ENCODE results near the gene NT5DC1.

DNA sequence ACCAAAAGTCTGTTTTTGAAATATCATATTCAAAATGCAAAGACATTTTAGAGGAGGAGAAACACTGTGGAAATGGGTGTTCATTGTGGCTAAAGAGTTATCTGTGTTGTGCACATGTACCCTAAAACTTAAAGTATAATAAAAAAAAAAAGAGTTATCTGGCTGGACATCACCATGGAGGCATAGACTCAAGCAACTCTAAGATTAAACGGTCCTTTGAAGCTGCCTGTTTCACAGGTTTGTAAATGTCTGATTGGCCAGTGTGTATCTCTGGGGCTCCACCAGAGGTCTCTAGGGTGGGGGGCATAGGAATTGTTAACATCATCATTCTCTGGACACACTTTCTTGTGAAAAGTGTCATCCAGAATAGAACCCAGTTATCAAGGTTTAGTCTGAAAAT, 114.0 kb downstream of the NT5DC1 start:
- TF ChIP-seq, protein P1, sequence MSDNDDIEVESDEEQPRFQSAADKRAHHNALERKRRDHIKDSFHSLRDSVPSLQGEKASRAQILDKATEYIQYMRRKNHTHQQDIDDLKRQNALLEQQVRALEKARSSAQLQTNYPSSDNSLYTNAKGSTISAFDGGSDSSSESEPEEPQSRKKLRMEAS (IDR thresholded peaks at IDR 0.05), result no peak
- TF ChIP-seq POLR2AphosphoS5 (IDR thresholded peaks at IDR 0.05; ENCODE audit: low read depth, low read length), result no peak
- TF ChIP-seq, protein P2, sequence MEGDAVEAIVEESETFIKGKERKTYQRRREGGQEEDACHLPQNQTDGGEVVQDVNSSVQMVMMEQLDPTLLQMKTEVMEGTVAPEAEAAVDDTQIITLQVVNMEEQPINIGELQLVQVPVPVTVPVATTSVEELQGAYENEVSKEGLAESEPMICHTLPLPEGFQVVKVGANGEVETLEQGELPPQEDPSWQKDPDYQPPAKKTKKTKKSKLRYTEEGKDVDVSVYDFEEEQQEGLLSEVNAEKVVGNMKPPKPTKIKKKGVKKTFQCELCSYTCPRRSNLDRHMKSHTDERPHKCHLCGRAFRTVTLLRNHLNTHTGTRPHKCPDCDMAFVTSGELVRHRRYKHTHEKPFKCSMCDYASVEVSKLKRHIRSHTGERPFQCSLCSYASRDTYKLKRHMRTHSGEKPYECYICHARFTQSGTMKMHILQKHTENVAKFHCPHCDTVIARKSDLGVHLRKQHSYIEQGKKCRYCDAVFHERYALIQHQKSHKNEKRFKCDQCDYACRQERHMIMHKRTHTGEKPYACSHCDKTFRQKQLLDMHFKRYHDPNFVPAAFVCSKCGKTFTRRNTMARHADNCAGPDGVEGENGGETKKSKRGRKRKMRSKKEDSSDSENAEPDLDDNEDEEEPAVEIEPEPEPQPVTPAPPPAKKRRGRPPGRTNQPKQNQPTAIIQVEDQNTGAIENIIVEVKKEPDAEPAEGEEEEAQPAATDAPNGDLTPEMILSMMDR (IDR thresholded peaks at IDR 0.05 in 2 of 3, conservative IDR thresholded peaks at IDR 0.05 in 1 of 3; ENCODE audit: borderline replicate concordance in 1 of 3, insufficient read depth in 1 of 3, low read depth in 2 of 3, low read length in 2 of 3), result no peak
- TF ChIP-seq SP1 (IDR thresholded peaks at IDR 0.05; ENCODE audit: low read depth), result no peak
- TF ChIP-seq, protein P3, sequence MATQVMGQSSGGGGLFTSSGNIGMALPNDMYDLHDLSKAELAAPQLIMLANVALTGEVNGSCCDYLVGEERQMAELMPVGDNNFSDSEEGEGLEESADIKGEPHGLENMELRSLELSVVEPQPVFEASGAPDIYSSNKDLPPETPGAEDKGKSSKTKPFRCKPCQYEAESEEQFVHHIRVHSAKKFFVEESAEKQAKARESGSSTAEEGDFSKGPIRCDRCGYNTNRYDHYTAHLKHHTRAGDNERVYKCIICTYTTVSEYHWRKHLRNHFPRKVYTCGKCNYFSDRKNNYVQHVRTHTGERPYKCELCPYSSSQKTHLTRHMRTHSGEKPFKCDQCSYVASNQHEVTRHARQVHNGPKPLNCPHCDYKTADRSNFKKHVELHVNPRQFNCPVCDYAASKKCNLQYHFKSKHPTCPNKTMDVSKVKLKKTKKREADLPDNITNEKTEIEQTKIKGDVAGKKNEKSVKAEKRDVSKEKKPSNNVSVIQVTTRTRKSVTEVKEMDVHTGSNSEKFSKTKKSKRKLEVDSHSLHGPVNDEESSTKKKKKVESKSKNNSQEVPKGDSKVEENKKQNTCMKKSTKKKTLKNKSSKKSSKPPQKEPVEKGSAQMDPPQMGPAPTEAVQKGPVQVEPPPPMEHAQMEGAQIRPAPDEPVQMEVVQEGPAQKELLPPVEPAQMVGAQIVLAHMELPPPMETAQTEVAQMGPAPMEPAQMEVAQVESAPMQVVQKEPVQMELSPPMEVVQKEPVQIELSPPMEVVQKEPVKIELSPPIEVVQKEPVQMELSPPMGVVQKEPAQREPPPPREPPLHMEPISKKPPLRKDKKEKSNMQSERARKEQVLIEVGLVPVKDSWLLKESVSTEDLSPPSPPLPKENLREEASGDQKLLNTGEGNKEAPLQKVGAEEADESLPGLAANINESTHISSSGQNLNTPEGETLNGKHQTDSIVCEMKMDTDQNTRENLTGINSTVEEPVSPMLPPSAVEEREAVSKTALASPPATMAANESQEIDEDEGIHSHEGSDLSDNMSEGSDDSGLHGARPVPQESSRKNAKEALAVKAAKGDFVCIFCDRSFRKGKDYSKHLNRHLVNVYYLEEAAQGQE (IDR thresholded peaks at IDR 0.05; ENCODE audit: low read depth), result no peak
- TF ChIP-seq, protein P4, sequence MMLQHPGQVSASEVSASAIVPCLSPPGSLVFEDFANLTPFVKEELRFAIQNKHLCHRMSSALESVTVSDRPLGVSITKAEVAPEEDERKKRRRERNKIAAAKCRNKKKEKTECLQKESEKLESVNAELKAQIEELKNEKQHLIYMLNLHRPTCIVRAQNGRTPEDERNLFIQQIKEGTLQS (IDR thresholded peaks at IDR 0.05), result no peak
- no peak for TF ChIP-seq CEBPB (IDR thresholded peaks at IDR 0.05; ENCODE audit: low read depth)
- no peak for TF ChIP-seq POLR2A (IDR thresholded peaks at IDR 0.05; ENCODE audit: borderline replicate concordance, extremely low read depth, insufficient read depth, insufficient read length)
- TF ChIP-seq ZNF274 (IDR thresholded peaks at IDR 0.05; ENCODE audit: low read depth, low read length), result no peak
- no peak for TF ChIP-seq ZFX (IDR thresholded peaks at IDR 0.05)
- no peak for TF ChIP-seq ELF1 (IDR thresholded peaks at IDR 0.05; ENCODE audit: borderline replicate concordance, low read depth)
- no peak for TF ChIP-seq RAD21 (IDR thresholded peaks at IDR 0.05; ENCODE audit: low read depth)
- TF ChIP-seq JUND (IDR thresholded peaks at IDR 0.05), result no peak
- no peak for TF ChIP-seq EZH2 (IDR thresholded peaks at IDR 0.05)
